Measurements from ENCODE around the gene IRF4. TPM values are rescaled to one million over a fixed set of nuclear protein-coding genes. Genes with fewer than 3 reads are reported as not detected.

IRF4 gene
- polyA plus RNA-seq, 1 experiment, result not detected

DNA sequence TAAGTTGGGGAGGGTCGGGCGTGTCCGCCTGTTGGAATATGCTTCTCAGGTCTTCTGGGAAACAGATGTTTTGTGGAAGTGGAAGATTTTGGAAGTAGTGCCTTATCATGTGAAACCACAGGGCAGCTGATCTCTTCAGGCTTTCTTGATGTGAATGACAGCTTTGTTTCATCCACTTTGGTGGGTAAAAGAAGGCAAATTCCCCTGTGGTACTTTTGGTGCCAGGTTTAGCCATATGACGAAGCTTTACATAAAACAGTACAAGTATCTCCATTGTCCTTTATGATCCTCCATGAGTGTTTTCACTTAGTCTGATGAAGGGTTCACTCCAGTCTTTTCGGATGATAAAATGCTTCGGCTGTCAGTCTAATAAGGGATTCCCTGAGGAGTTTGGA lies 4.6 kb downstream of the IRF4 start:
- TF ChIP-seq, protein P1, sequence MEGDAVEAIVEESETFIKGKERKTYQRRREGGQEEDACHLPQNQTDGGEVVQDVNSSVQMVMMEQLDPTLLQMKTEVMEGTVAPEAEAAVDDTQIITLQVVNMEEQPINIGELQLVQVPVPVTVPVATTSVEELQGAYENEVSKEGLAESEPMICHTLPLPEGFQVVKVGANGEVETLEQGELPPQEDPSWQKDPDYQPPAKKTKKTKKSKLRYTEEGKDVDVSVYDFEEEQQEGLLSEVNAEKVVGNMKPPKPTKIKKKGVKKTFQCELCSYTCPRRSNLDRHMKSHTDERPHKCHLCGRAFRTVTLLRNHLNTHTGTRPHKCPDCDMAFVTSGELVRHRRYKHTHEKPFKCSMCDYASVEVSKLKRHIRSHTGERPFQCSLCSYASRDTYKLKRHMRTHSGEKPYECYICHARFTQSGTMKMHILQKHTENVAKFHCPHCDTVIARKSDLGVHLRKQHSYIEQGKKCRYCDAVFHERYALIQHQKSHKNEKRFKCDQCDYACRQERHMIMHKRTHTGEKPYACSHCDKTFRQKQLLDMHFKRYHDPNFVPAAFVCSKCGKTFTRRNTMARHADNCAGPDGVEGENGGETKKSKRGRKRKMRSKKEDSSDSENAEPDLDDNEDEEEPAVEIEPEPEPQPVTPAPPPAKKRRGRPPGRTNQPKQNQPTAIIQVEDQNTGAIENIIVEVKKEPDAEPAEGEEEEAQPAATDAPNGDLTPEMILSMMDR (IDR thresholded peaks at IDR 0.05; ENCODE audit: low read depth, low read length), result no peak
- DNase-seq (ENCODE audit: low read depth, low spot score), result no peak
- ChIA-PET POLR2A (no interaction called here), CTCF (no interaction called here)
- peaks cover 63% of the 10 kb centered on the region for H3K27me3 ChIP-seq (ENCODE audit: control insufficient read depth, insufficient read depth, low read length)
- H3K27ac ChIP-seq (ENCODE audit: low read depth, low read length), result no peak overlapping the region
- no peaks in the 10 kb centered on the region; the same call in 1 of the 2 replicates for H3K9me3 ChIP-seq (ENCODE audit: control insufficient read depth, insufficient read depth, low read length)
- no peak overlapping the region for H3K4me3 ChIP-seq (ENCODE audit: low read depth, low read length)

DNA sequence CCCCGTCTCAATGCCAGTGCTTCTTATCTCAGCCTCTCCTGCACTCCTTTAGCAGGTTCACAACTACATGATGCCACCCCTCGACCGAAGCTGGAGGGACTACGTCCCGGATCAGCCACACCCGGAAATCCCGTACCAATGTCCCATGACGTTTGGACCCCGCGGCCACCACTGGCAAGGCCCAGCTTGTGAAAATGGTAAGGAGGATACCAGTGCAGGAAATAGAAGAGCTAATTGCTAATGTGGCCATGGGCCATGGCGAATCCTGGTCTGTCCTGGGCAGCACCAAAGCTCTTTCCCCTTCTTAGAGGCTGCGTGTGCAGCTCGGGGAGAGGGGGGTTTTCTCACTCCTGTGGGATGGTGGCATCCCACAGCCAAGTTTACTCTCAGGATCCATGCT lies 5.5 kb downstream of the IRF4 start:
- Histone ChIP-seq H3K9me3 (ENCODE audit: control insufficient read depth, insufficient read depth, low read length) (no peaks in the 10 kb centered on the region; the same call in 1 of the 2 replicates), H3K4me3 (ENCODE audit: low read depth, low read length) (no peak overlapping the region), H3K27ac (ENCODE audit: low read depth, low read length) (no peak overlapping the region), H3K27me3 (ENCODE audit: control insufficient read depth, insufficient read depth, low read length) (peaks cover 56% of the 10 kb centered on the region)
- ChIA-PET POLR2A (no interaction called here), CTCF (no interaction called here)
- TF ChIP-seq, protein P1 (IDR thresholded peaks at IDR 0.05; ENCODE audit: low read depth, low read length), result no peak
- DNase-seq (ENCODE audit: low read depth, low spot score), result no peak

DNA sequence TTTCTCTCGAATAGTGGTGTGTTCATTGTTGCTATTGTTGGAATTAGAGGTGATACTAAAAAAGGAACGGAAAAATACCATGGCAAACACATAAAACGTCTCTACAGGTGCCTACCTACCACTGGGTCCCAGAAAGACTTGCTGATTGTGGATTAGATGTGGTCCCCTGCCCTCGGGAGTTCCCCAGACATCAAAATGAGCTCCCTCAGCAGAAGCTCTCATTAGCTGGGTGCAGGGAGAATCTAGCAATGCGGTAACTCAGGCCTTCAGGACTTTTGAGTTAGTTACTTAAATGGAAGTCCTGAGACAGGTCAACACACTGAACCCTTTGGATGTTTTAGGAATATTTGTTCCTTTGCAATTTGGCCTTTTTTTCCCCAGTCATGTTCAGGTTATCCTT lies 6.1 kb downstream of the IRF4 start:
- TF ChIP-seq, protein P1 (IDR thresholded peaks at IDR 0.05; ENCODE audit: low read depth, low read length), result no peak
- Histone ChIP-seq H3K9me3 (ENCODE audit: control insufficient read depth, insufficient read depth, low read length) (no peaks in the 10 kb centered on the region), H3K4me3 (ENCODE audit: low read depth, low read length) (no peak overlapping the region), H3K27me3 (ENCODE audit: control insufficient read depth, insufficient read depth, low read length) (peaks cover 50% of the 10 kb centered on the region), H3K27ac (ENCODE audit: low read depth, low read length) (no peak overlapping the region)
- ChIA-PET POLR2A (no interaction called here), CTCF (no interaction called here)
- DNase-seq (ENCODE audit: low read depth, low spot score), result no peak

DNA sequence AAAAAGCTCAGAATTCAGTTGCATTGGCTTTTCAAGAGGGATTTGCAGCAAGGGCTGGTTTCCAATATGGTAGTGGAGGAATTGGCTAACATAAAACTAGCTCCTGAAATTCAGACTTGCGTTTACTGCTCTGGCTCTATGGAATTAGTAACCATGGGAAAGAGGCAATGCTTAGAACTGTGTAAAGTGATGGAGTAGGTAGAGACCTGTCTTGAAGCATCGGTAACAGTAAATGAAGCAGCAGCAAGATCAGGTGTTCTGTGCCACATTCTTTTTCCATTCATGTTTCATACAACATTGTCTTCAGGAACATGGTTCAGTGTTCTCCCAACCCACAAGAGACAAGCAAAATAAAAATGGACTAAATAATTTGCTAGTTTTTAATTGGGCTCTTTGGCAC lies 6.5 kb downstream of the IRF4 start:
- Histone ChIP-seq H3K27ac (ENCODE audit: low read depth, low read length) (no peak overlapping the region), H3K27me3 (ENCODE audit: control insufficient read depth, insufficient read depth, low read length) (peaks cover 49% of the 10 kb centered on the region), H3K9me3 (ENCODE audit: control insufficient read depth, insufficient read depth, low read length) (no peaks in the 10 kb centered on the region), H3K4me3 (ENCODE audit: low read depth, low read length) (no peak overlapping the region)
- DNase-seq (ENCODE audit: low read depth, low spot score), result no peak
- TF ChIP-seq, protein P1 (IDR thresholded peaks at IDR 0.05; ENCODE audit: low read depth, low read length), result no peak
- CTCF ChIA-PET, result no interaction called here
- POLR2A ChIA-PET, result no interaction called here

DNA sequence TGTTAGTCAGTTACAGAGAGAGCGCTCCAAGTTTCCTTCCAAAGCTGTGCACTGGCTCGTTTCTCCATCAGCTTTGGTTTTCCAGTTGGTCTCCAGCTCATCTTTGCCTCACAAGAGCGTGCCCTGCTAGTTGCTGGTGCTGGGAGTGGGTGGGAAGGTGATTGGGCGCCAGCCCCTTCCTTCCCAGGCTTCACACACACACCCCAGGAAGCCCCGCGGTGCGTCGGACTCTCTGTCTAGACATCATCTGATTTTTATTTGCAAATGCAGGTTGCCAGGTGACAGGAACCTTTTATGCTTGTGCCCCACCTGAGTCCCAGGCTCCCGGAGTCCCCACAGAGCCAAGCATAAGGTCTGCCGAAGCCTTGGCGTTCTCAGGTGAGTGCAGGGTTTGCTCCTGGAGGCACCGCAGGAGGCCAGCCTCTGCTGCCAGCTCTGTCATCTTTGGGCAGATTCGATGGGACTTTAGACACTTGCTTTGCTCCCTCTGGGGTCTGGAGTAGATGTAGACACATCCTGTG lies 7.1 kb downstream of the IRF4 start:
- TF ChIP-seq, protein P1 (IDR thresholded peaks at IDR 0.05; ENCODE audit: low read depth, low read length), result no peak
- Histone ChIP-seq H3K27me3 (ENCODE audit: control insufficient read depth, insufficient read depth, low read length) (peaks cover 49% of the 10 kb centered on the region), H3K9me3 (ENCODE audit: control insufficient read depth, insufficient read depth, low read length) (no peaks in the 10 kb centered on the region), H3K27ac (ENCODE audit: low read depth, low read length) (no peak overlapping the region), H3K4me3 (ENCODE audit: low read depth, low read length) (no peak overlapping the region)
- DNase-seq (ENCODE audit: low read depth, low spot score), result no peak
- ChIA-PET POLR2A (no interaction called here), CTCF (no interaction called here)
